Common myeloid progenitor, CD34-positive (primary cell): ENCODE measurements around the gene WASF2.

ENCODE experiments used
- CTCF ChIA-PET: fragments of 350-600 bp; sonication (Branson Sonifier 250); formaldehyde crosslinking; loops from one replicate; lab custom pipeline; 2021; ENCODE audit warnings: antibody characterized with exemption; lab: Charles Lee
- POLR2A ChIA-PET: fragments of 350-600 bp; sonication (Branson Sonifier 250); formaldehyde crosslinking; loops from one replicate; lab custom pipeline; 2021; ENCODE audit warnings: antibody characterized with exemption; lab: Charles Lee
- DNase-seq, 3 donors: peaks; one replicate each; pipeline versions ENCODE4 v3.0.0 to v3.0.0-alpha.2; 2013
- H3K27ac ChIP-seq, 2 experiments: 1 replicate in 1 of 2; 2 replicates in 1 of 2; pipeline ENCODE4 v1.7.0; 2013; ENCODE audit warnings: inconsistent platforms in 2 of 2, low read length in 2 of 2, mild to moderate bottlenecking in 2 of 2, low read depth in 1 of 2, moderate library complexity in 1 of 2; ENCODE audit not compliant: severe bottlenecking in 2 of 2, insufficient read depth in 1 of 2, poor library complexity in 1 of 2
- H3K27me3 ChIP-seq, 5 experiments: replicated peaks in 2 of 5; 1 replicate in 3 of 5; 2 replicates in 2 of 5; pipeline versions ENCODE4 v1.6.1 to v1.7.0; 2013; ENCODE audit warnings: low read length in 4 of 5, mild to moderate bottlenecking in 2 of 5, moderate library complexity in 2 of 5, inconsistent platforms in 1 of 5; ENCODE audit not compliant: insufficient read depth in 5 of 5, control insufficient read depth in 4 of 5
- H3K36me3 ChIP-seq, 4 experiments: 1 replicate in 2 of 4; 2 replicates in 2 of 4; pipeline versions ENCODE4 v1.6.1 to v1.7.0; 2013; ENCODE audit warnings: low read length in 3 of 4, control low read depth in 1 of 4, mild to moderate bottlenecking in 1 of 4; ENCODE audit not compliant: control insufficient read depth in 4 of 4, insufficient read depth in 4 of 4
- H3K4me1 ChIP-seq, 4 experiments: 1 replicate in 3 of 4; 2 replicates in 1 of 4; pipeline versions ENCODE4 v1.6.1 to v1.7.1; 2013; ENCODE audit warnings: low read length in 3 of 4, mild to moderate bottlenecking in 3 of 4, control low read depth in 1 of 4, inconsistent platforms in 1 of 4, moderate library complexity in 1 of 4; ENCODE audit not compliant: control insufficient read depth in 4 of 4, insufficient read depth in 4 of 4; ENCODE audit errors: control extremely low read depth in 1 of 4
- H3K4me3 ChIP-seq, 7 experiments: 1 replicate in 4 of 7; 2 replicates in 3 of 7; pipeline versions ENCODE4 v1.5.1 to v1.7.0; 2013; ENCODE audit warnings: mild to moderate bottlenecking in 7 of 7, low read length in 6 of 7, moderate library complexity in 6 of 7, inconsistent platforms in 2 of 7, low read depth in 2 of 7, control low read depth in 1 of 7; ENCODE audit not compliant: insufficient read depth in 4 of 7, control insufficient read depth in 1 of 7; ENCODE audit errors: extremely low read depth in 1 of 7
- H3K9me3 ChIP-seq, 5 experiments: 1 replicate in 4 of 5; 2 replicates in 1 of 5; pipeline versions ENCODE4 v1.6.1 to v1.7.1; 2013; ENCODE audit warnings: low read length in 4 of 5, mild to moderate bottlenecking in 2 of 5, inconsistent platforms in 1 of 5, low read depth in 1 of 5, moderate library complexity in 1 of 5; ENCODE audit not compliant: control insufficient read depth in 4 of 5, insufficient read depth in 2 of 5; ENCODE audit errors: control extremely low read depth in 1 of 5
- WGBS: methylation state at CpG from one replicate; pipeline ENCODE4 v1.1.5; 2013; ENCODE audit not compliant: insufficient coverage; 5-methylcytosine and 5-hydroxymethylcytosine counted together

WASF2 gene

GRCh38 chr1:27398405-27399149 lies 91.4 kb downstream of the WASF2 start:
- Histone ChIP-seq H3K27ac (no peak overlapping the region), H3K36me3 (peaks cover 0 to 5% (median 0%) of the 10 kb centered on the region in 4 experiments), H3K4me3 (no peak overlapping the region), H3K4me1 (peaks cover 5 to 32% (median 29%) of the 10 kb centered on the region in 4 experiments), H3K9me3 (no peaks in the 10 kb centered on the region), H3K27me3 (no peaks in the 10 kb centered on the region)
- WGBS: 100% methylated on average over 3 of the region's 4 CpGs
- DNase-seq: no peak
- ChIA-PET POLR2A (no interaction called here), CTCF (interaction anchor here (1.1 to 11.9 kb wide), 12 partner anchors 9 to 210 kb away, joined by 3 to 238 read pairs (median 7); partner anchors contain the start of genes AHDC1 and MAP3K6)

- ChIA-PET POLR2A (no interaction called here), CTCF (interaction anchor here (1.1 to 11.9 kb wide), 12 partner anchors 18 to 265 kb away, joined by 3 to 238 read pairs (median 7); partner anchors contain the start of genes AHDC1 and MAP3K6)
- H3K4me1 ChIP-seq: peaks cover 3 to 28% (median 25%) of the 10 kb centered on the region in 4 experiments
- H3K27me3 ChIP-seq: no peaks in the 10 kb centered on the region
- WGBS: 77% methylated on average over 4 of the region's 7 CpGs
- DNase-seq: no peak
- no peak overlapping the region for H3K4me3 ChIP-seq
- H3K27ac ChIP-seq: no peak overlapping the region
- no peaks in the 10 kb centered on the region for H3K9me3 ChIP-seq
- peaks cover 0 to 5% (median 0%) of the 10 kb centered on the region in 4 experiments for H3K36me3 ChIP-seq
These were observed 92.2 kb downstream of the WASF2 start for GRCh38 chr1:27397749-27398148.

- no peak overlapping the region for H3K4me3 ChIP-seq
- H3K27ac ChIP-seq: no peak overlapping the region
- 100% methylated on average over 3 of the region's 3 CpGs for WGBS
- H3K27me3 ChIP-seq: no peaks in the 10 kb centered on the region
- DNase-seq: no peak
- ChIA-PET CTCF (interaction anchor here (0.6 to 11.9 kb wide), 16 partner anchors 10 to 265 kb away, joined by 3 to 238 read pairs (median 4); partner anchors contain the start of genes AHDC1 and SYTL1), POLR2A (no interaction called here)
- no peaks in the 10 kb centered on the region for H3K36me3 ChIP-seq
- H3K9me3 ChIP-seq: no peaks in the 10 kb centered on the region
- peaks cover 2 to 25% (median 22%) of the 10 kb centered on the region in 4 experiments for H3K4me1 ChIP-seq
These were observed 92.9 kb downstream of the WASF2 start for GRCh38 chr1:27397110-27397509.

GRCh38 chr1:27395441-27396195 lies 94.3 kb downstream of the WASF2 start:
- CTCF ChIA-PET: interaction anchor here (1.0 to 11.9 kb wide), 26 partner anchors 10 to 211 kb away, joined by 3 to 238 read pairs (median 6); partner anchors contain the start of genes MAP3K6, SYTL1 and TMEM222
- Histone ChIP-seq H3K27me3 (no peaks in the 10 kb centered on the region), H3K4me1 (peaks cover 2 to 25% (median 21%) of the 10 kb centered on the region in 4 experiments), H3K27ac (no peak overlapping the region), H3K36me3 (no peaks in the 10 kb centered on the region), H3K4me3 (no peak overlapping the region), H3K9me3 (no peaks in the 10 kb centered on the region)
- POLR2A ChIA-PET: no interaction called here
- DNase-seq: peak; percentile 81 to 90 (median 85)
- WGBS: 0% methylated on average over 3 of the region's 10 CpGs

- DNase-seq: no peak
- no peak overlapping the region for H3K27ac ChIP-seq
- H3K36me3 ChIP-seq: no peaks in the 10 kb centered on the region
- no peaks in the 10 kb centered on the region for H3K27me3 ChIP-seq
- 100% methylated on average over 1 of the region's 1 CpG for WGBS
- peaks cover 2 to 25% (median 21%) of the 10 kb centered on the region in 4 experiments for H3K4me1 ChIP-seq
- no peaks in the 10 kb centered on the region for H3K9me3 ChIP-seq
- ChIA-PET CTCF (interaction anchor here (0.6 to 11.9 kb wide), 24 partner anchors 11 to 224 kb away, joined by 3 to 238 read pairs (median 6); partner anchors contain the start of genes MAP3K6, SYTL1 and TMEM222), POLR2A (no interaction called here)
- H3K4me3 ChIP-seq: no peak overlapping the region
These were observed 95.0 kb downstream of the WASF2 start for GRCh38 chr1:27394925-27395324.

GRCh38 chr1:27394282-27394658 lies 95.7 kb downstream of the WASF2 start:
- no peaks in the 10 kb centered on the region for H3K9me3 ChIP-seq
- CTCF ChIA-PET: interaction anchor here (0.6 to 11.9 kb wide), 20 partner anchors 12 to 225 kb away, joined by 3 to 238 read pairs (median 7); partner anchors contain the start of genes MAP3K6 and SYTL1
- H3K27ac ChIP-seq: no peak overlapping the region
- H3K27me3 ChIP-seq: no peaks in the 10 kb centered on the region
- H3K4me1 ChIP-seq: peaks cover 2 to 24% (median 20%) of the 10 kb centered on the region in 4 experiments
- 99% methylated on average over 9 of the region's 9 CpGs for WGBS
- POLR2A ChIA-PET: no interaction called here
- no peak overlapping the region for H3K4me3 ChIP-seq
- no peaks in the 10 kb centered on the region for H3K36me3 ChIP-seq
- DNase-seq: no peak
